SKM-1 (cell line): ENCODE data around the gene NCLN.
"Not testable (repeated sequence)": the region's sequence is repeated elsewhere in the genome, so short reads cannot be mapped to it uniquely, and the experiment has no call there.

Source experiments
- DNase-seq: peaks from one replicate; lab custom pipeline; 2025; ENCODE audit not compliant: unreplicated experiment; lab: John Stamatoyannopoulos, UW

NCLN gene

GRCh38 chr19:3196933-3197205 lies 11.1 kb downstream of the NCLN start:
- no peak for DNase-seq

GRCh38 chr19:3198901-3199700 lies 13.4 kb downstream of the NCLN start:
- no peak for DNase-seq

GRCh38 chr19:3201072-3201700 lies 15.5 kb downstream of the NCLN start:
- no peak for DNase-seq

- DNase-seq = no peak
These were observed 16.2 kb downstream of the NCLN start for GRCh38 chr19:3201911-3202310.

- no peak for DNase-seq
These were observed 16.6 kb downstream of the NCLN start for GRCh38 chr19:3202346-3202745.

GRCh38 chr19:3202895-3203294 lies 17.2 kb downstream of the NCLN start:
- not testable (repeated sequence) for DNase-seq

GRCh38 chr19:3203805-3204645 lies 18.3 kb downstream of the NCLN start:
- no peak for DNase-seq

GRCh38 chr19:3204646-3205275 lies 19.0 kb downstream of the NCLN start:
- DNase-seq = no peak

GRCh38 chr19:3206216-3206953 lies 20.7 kb downstream of the NCLN start:
- DNase-seq = no peak

GRCh38 chr19:3207461-3208242 lies 21.9 kb downstream of the NCLN start:
- no peak for DNase-seq

GRCh38 chr19:3208317-3209207 lies 22.8 kb downstream of the NCLN start:
- DNase-seq = no peak

- peak; percentile 25 for DNase-seq
These were observed 24.8 kb downstream of the NCLN start for GRCh38 chr19:3210347-3211017.

- DNase-seq = no peak
These were observed 25.5 kb downstream of the NCLN start for GRCh38 chr19:3211191-3211590.

- no peak for DNase-seq
These were observed 27.4 kb downstream of the NCLN start for GRCh38 chr19:3213159-3213558.

GRCh38 chr19:3216874-3217273 lies 31.1 kb downstream of the NCLN start:
- no peak for DNase-seq

GRCh38 chr19:3220576-3220975 lies 34.8 kb downstream of the NCLN start:
- no peak for DNase-seq

GRCh38 chr19:3221576-3221975 lies 35.8 kb downstream of the NCLN start:
- not testable (repeated sequence) for DNase-seq

- no peak for DNase-seq
These were observed 37.0 kb downstream of the NCLN start for GRCh38 chr19:3222709-3223108.
